Transverse colon (tissue), 4 donors: Measurements from ENCODE around the gene TNS4. TPM values are rescaled to one million over a fixed set of nuclear protein-coding genes. Genes with fewer than 3 reads are reported as not detected.

ENCODE experiments used
- DNase-seq: peaks from one replicate; pipeline ENCODE4 v3.0.0-alpha.2; 2019
- H3K27ac ChIP-seq, 4 donors: fragments of 200-600 bp; sonication (generic); 2 replicates each; pipeline ENCODE4 v1.5.1; 2016 to 2018; ENCODE audit warnings: inconsistent platforms in 4 of 4
- H3K27me3 ChIP-seq: fragments of 200-600 bp; sonication (generic); 2 replicates; pipeline ENCODE4 v1.5.1; 2017; ENCODE audit warnings: inconsistent platforms
- H3K36me3 ChIP-seq, 4 donors: fragments of 200-600 bp; sonication (generic); 2 replicates each; pipeline ENCODE4 v1.5.1; 2017 to 2019; ENCODE audit warnings: inconsistent platforms in 4 of 4
- H3K4me1 ChIP-seq, 4 donors: fragments of 200-600 bp; sonication (generic); 2 replicates each; pipeline ENCODE4 v1.5.1; 2017 to 2020; ENCODE audit warnings: inconsistent platforms in 4 of 4
- H3K4me3 ChIP-seq, 4 donors: fragments of 200-600 bp; sonication (generic); 1 replicate in 1 of 4; 2 replicates in 3 of 4; pipeline versions ENCODE4 v1.5.1 to v1.6.1; 2017 to 2019; ENCODE audit warnings: inconsistent platforms in 4 of 4
- H3K9me3 ChIP-seq, 2 donors: fragments of 200-600 bp; sonication (generic); 2 replicates each; pipeline ENCODE4 v1.5.1; 2017 to 2019; ENCODE audit warnings: inconsistent platforms in 2 of 2
- CTCF ChIP-seq, 5 experiments: fragments of 200-600 bp in 3 of 5; fragments of 450-650 bp in 2 of 5; sonication (generic) in 3 of 5; IDR thresholded peaks; 1 replicate in 2 of 5; 2 replicates in 3 of 5; pipeline ENCODE4 v1.5.1; 2016 to 2017; ENCODE audit warnings: antibody characterized with exemption in 5 of 5, inconsistent platforms in 3 of 5, mild to moderate bottlenecking in 2 of 5, moderate library complexity in 1 of 5
- EP300 ChIP-seq: sonication (generic); formaldehyde crosslinking; IDR thresholded peaks from one replicate; pipeline ENCODE4 v1.6.1; 2017; ENCODE audit warnings: antibody characterized with exemption, low read depth
- POLR2A ChIP-seq: fragments of 450-650 bp; IDR thresholded peaks from one replicate; pipeline ENCODE4 v1.6.1; 2016; ENCODE audit warnings: antibody characterized with exemption, mild to moderate bottlenecking, moderate library complexity
- POLR2AphosphoS5 ChIP-seq, 3 donors: sonication (generic); formaldehyde crosslinking; IDR thresholded peaks; one replicate each; pipeline ENCODE4 v1.6.1; 2016; ENCODE audit warnings: antibody characterized with exemption in 3 of 3
- WGBS, 2 donors: methylation state at CpG; one replicate each; pipeline ENCODE4 v1.1.5; 2018; ENCODE audit warnings: low coverage in 1 of 2; 5-methylcytosine and 5-hydroxymethylcytosine counted together
- in situ Hi-C, 4 donors: fragments of 200-750 bp; cut with MboI; loops; one replicate each; pipeline versions ENCODE4 v1.15.0 to v1.15.1; 2017; ENCODE audit warnings: low sequenced_read_pairs in 3 of 4, low pct_ligation_motif_present in 1 of 4, low pct_unique_long_range_greater_than_20kb in 1 of 4
- intact Hi-C: fragments of 100-400 bp; cut with DNase I; formaldehyde crosslinking; loops from one replicate; pipeline ENCODE4 v1.15.1; 2023; ENCODE audit warnings: low total_unique reads
- total RNA-seq, 4 donors: library from RNA; depleted of rRNA; stranded (reverse); fragments of >200 nt; gene quantifications; one replicate each; pipeline ENCODE4 v1.1.0, GENCODE V29; 2016

The TNS4 gene
- total RNA-seq, 4 donors from 2014 or later, result 1.2 to 4.2 (median 2.5) TPM; not detected in 1

- intact Hi-C loops, result no loop called here
- WGBS, 2 donors, result 87% methylated on average over 4 of the region's 4 CpGs; no CpG with 5 or more reads in 1 of the 2 donors
- Histone ChIP-seq H3K36me3 (no peaks in the 10 kb centered on the region), H3K9me3 (no peaks in the 10 kb centered on the region), H3K27me3 (no peaks in the 10 kb centered on the region), H3K4me1 (peaks cover 0 to 29% (median 11%) of the 10 kb centered on the region in 4 donors), H3K27ac (peak overlapping the region in 1 of 4 donors; percentile 28), H3K4me3 (no peak overlapping the region)
- in situ Hi-C loops, result no loop called here
- no peak for TF ChIP-seq POLR2A
- TF ChIP-seq CTCF (IDR thresholded peaks at IDR 0.05), result no peak
- no peak for TF ChIP-seq POLR2AphosphoS5 (IDR thresholded peaks at IDR 0.05)
- TF ChIP-seq EP300, result no peak
- no peak for DNase-seq
Observed at GRCh38 chr17:40517981-40518380, 16.6 kb upstream of the TNS4 start.

GRCh38 chr17:40517286-40517662, 15.9 kb upstream of the TNS4 start:
- peaks cover 0 to 29% (median 11%) of the 10 kb centered on the region in 4 donors for H3K4me1 ChIP-seq
- no peaks in the 10 kb centered on the region for H3K9me3 ChIP-seq
- TF ChIP-seq EP300, result no peak
- TF ChIP-seq POLR2A, result no peak
- no peak for TF ChIP-seq CTCF (IDR thresholded peaks at IDR 0.05)
- TF ChIP-seq POLR2AphosphoS5 (IDR thresholded peaks at IDR 0.05), result no peak
- in situ Hi-C loops (no loop called here), intact Hi-C loops (no loop called here)
- no peak for DNase-seq
- H3K27ac ChIP-seq, result peak overlapping the region in 2 of 4 donors; percentile 28 to 37
- H3K4me3 ChIP-seq, result no peak overlapping the region
- WGBS, 2 donors, result 72 to 100% methylated on average over 1 to 2 of the region's 2 CpGs
- no peaks in the 10 kb centered on the region for H3K36me3 ChIP-seq
- no peaks in the 10 kb centered on the region for H3K27me3 ChIP-seq

- H3K27ac ChIP-seq, result peak overlapping the region in 2 of 4 donors; percentile 28 to 37
- peaks cover 0 to 29% (median 11%) of the 10 kb centered on the region in 4 donors for H3K4me1 ChIP-seq
- in situ Hi-C loops (no loop called here), intact Hi-C loops (no loop called here)
- H3K4me3 ChIP-seq, result no peak overlapping the region
- DNase-seq, result peak; percentile 46
- WGBS, 2 donors, result 21 to 27% methylated on average over 2 to 3 of the region's 3 CpGs
- no peaks in the 10 kb centered on the region for H3K9me3 ChIP-seq
- no peaks in the 10 kb centered on the region for H3K27me3 ChIP-seq
- TF ChIP-seq CTCF (IDR thresholded peaks at IDR 0.05) (no peak), POLR2A (no peak), EP300 (no peak), POLR2AphosphoS5 (IDR thresholded peaks at IDR 0.05) (no peak)
- no peaks in the 10 kb centered on the region for H3K36me3 ChIP-seq
Observed at GRCh38 chr17:40516581-40517285, 15.3 kb upstream of the TNS4 start.

GRCh38 chr17:40515491-40516041, 14.1 kb upstream of the TNS4 start:
- H3K4me3 ChIP-seq, result no peak overlapping the region
- no peak for TF ChIP-seq POLR2AphosphoS5 (IDR thresholded peaks at IDR 0.05)
- no peak for TF ChIP-seq POLR2A
- no peak for TF ChIP-seq CTCF (IDR thresholded peaks at IDR 0.05)
- no peak for TF ChIP-seq EP300
- WGBS, 2 donors, result 58 to 79% methylated on average over 6 to 11 of the region's 11 CpGs
- H3K4me1 ChIP-seq, result peaks cover 0 to 29% (median 11%) of the 10 kb centered on the region in 4 donors
- no peaks in the 10 kb centered on the region for H3K27me3 ChIP-seq
- no peaks in the 10 kb centered on the region for H3K9me3 ChIP-seq
- DNase-seq, result no peak
- in situ Hi-C loops, result no loop called here
- H3K36me3 ChIP-seq, result no peaks in the 10 kb centered on the region
- no peak overlapping the region for H3K27ac ChIP-seq
- intact Hi-C loops, result no loop called here
